NOMO-1 (cell line): ENCODE measurements around the gene CFAP77.

ENCODE experiments used
- DNase-seq, 2 experiments: peaks; one replicate each; lab custom pipeline; 2025; ENCODE audit not compliant: unreplicated experiment in 2 of 2; lab: John Stamatoyannopoulos, UW

The CFAP77 gene

GRCh38 chr9:132572921-132573320 is 162.9 kb downstream of the CFAP77 start:
- DNase-seq = no peak

GRCh38 chr9:132575005-132575609 is 165.1 kb downstream of the CFAP77 start:
- peak in 1 of 2 experiments; percentile 12 for DNase-seq

GRCh38 chr9:132575811-132576210 is 165.8 kb downstream of the CFAP77 start:
- DNase-seq = no peak

GRCh38 chr9:132577119-132577518 is 167.1 kb downstream of the CFAP77 start:
- DNase-seq = no peak

- DNase-seq = no peak
Measured at GRCh38 chr9:132578367-132578932, 168.4 kb downstream of the CFAP77 start.

- no peak for DNase-seq
Measured at GRCh38 chr9:132579427-132579798, 169.4 kb downstream of the CFAP77 start.

GRCh38 chr9:132582276-132582785 is 172.3 kb downstream of the CFAP77 start, which contains the start of gene BARHL1:
Gene BARHL1, plus strand, starts transcription at chr9:132582606. Its CDS starts 192 bp downstream, at chr9:132582798.
- no peak for DNase-seq

- DNase-seq = no peak
Measured at GRCh38 chr9:132582786-132583583, 173.0 kb downstream of the CFAP77 start.

- DNase-seq = no peak
Measured at GRCh38 chr9:132583584-132584304, 173.7 kb downstream of the CFAP77 start.

GRCh38 chr9:132584601-132585560 is 174.9 kb downstream of the CFAP77 start:
- no peak for DNase-seq

GRCh38 chr9:132585954-132586829 is 176.2 kb downstream of the CFAP77 start:
- no peak for DNase-seq

GRCh38 chr9:132586830-132587591 is 177.0 kb downstream of the CFAP77 start:
- DNase-seq = no peak

- DNase-seq = no peak
Measured at GRCh38 chr9:132587592-132587955, 177.6 kb downstream of the CFAP77 start.

- no peak for DNase-seq
Measured at GRCh38 chr9:132588098-132588497, 178.1 kb downstream of the CFAP77 start.

- no peak for DNase-seq
Measured at GRCh38 chr9:132588501-132589147, 178.6 kb downstream of the CFAP77 start.

GRCh38 chr9:132589148-132590036 is 179.4 kb downstream of the CFAP77 start:
- DNase-seq = no peak

- DNase-seq = no peak
Measured at GRCh38 chr9:132590037-132590317, 180.0 kb downstream of the CFAP77 start.
